Smooth muscle cell of the umbilical artery (primary cell): ENCODE measurements around the gene ALDH4A1. TPM values are rescaled to one million over a fixed set of nuclear protein-coding genes. Genes with fewer than 3 reads are reported as not detected.

Source experiments
- total RNA-seq: library from RNA; depleted of rRNA; stranded (reverse); fragments of >200 nt; gene quantifications from 2 replicates; pipeline ENCODE4 v1.2.3, GENCODE V29; 2014

The ALDH4A1 gene, protein sequence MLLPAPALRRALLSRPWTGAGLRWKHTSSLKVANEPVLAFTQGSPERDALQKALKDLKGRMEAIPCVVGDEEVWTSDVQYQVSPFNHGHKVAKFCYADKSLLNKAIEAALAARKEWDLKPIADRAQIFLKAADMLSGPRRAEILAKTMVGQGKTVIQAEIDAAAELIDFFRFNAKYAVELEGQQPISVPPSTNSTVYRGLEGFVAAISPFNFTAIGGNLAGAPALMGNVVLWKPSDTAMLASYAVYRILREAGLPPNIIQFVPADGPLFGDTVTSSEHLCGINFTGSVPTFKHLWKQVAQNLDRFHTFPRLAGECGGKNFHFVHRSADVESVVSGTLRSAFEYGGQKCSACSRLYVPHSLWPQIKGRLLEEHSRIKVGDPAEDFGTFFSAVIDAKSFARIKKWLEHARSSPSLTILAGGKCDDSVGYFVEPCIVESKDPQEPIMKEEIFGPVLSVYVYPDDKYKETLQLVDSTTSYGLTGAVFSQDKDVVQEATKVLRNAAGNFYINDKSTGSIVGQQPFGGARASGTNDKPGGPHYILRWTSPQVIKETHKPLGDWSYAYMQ
- 10.7 and 14.4 TPM in 2 replicates for total RNA-seq

DNA sequence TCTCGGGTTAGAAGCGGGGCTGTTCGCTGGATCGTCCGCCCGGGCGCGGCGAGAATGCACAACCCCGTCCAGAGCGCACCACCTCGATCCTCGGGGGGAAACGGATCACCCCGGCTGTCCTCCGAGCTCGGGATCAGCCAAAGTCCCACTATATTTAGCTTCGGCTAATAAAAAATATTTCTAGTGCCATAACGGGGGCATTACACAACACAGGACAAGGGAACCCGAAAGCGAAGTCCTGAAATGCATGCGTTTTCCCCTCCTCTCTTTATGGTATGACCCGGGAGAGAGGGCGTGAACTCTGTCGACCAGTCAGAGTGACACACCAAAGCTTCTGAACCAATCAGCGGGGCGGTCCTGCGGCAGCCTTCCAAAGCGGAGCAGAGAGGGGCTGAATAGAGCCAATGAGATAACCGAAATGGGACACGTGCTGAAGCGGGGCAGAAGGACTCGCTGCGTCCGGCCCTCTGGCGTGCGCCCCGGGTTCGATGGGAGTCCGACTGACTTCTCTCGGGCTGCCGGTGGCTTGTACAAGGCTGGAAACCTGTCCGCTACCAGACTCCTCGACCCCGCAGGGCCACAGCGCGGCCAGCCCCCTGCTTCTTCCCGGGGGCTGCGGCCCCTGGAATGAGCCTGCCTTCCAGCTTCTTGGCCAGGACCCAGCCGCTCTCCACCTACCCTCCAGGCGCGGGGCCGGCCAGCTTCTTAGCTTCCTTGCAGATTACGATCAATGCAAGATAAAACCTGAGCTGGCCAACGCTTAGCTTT lies at the start of gene ALDH4A1:
Gene ALDH4A1, minus strand, starts transcription at position 33 of the 768 bp plus-strand sequence. Its CDS starts 32 bp downstream, at position 1.

DNA sequence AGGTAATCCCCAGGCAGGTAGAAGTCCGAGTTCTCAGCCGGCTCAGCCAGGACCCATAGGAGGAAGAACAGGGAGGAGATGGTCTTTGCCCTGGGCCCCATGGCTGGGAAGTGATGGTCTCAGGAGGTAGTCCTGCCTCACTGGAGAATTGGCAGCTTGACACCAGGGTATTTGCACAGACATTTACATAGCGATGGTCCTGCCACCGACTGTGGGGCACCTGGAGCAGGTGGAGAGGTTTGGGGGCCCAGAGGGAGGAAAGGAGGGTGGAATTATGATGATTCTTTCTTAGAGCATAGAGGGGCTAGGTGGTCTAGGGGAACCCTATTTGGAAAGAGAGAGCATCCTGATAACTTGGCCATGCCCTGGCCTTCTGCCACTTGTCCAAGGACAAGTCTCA lies 42.8 kb downstream of the ALDH4A1 start, which contains the start of gene TAS1R2:
Gene TAS1R2, minus strand, starts transcription at position 101 of the 400 bp plus-strand sequence. Its CDS starts 0 bp downstream, at position 101.

Other genes with a start within 250 kb of the ALDH4A1 start
- not detected in 2 replicates for gene TAS1R2, start 42.9 kb downstream of the ALDH4A1 start, total RNA-seq
- gene IFFO2, start 54.1 kb upstream of the ALDH4A1 start, total RNA-seq: 10.4 and 22.0 TPM in 2 replicates